HG03060 (cell line): ENCODE results near the gene ANKS6.
"Not testable (repeated sequence)": the region's sequence is repeated elsewhere in the genome, so short reads cannot be mapped to it uniquely, and the experiment has no call there.

Experiments
- ATAC-seq: cut with Tn5 transposase; IDR thresholded peaks from one replicate; pipeline ENCODE4 v1.9.1; 2021; ENCODE audit warnings: low read depth, moderate number of reproducible peaks; ENCODE audit not compliant: unreplicated experiment

The ANKS6 gene

DNA sequence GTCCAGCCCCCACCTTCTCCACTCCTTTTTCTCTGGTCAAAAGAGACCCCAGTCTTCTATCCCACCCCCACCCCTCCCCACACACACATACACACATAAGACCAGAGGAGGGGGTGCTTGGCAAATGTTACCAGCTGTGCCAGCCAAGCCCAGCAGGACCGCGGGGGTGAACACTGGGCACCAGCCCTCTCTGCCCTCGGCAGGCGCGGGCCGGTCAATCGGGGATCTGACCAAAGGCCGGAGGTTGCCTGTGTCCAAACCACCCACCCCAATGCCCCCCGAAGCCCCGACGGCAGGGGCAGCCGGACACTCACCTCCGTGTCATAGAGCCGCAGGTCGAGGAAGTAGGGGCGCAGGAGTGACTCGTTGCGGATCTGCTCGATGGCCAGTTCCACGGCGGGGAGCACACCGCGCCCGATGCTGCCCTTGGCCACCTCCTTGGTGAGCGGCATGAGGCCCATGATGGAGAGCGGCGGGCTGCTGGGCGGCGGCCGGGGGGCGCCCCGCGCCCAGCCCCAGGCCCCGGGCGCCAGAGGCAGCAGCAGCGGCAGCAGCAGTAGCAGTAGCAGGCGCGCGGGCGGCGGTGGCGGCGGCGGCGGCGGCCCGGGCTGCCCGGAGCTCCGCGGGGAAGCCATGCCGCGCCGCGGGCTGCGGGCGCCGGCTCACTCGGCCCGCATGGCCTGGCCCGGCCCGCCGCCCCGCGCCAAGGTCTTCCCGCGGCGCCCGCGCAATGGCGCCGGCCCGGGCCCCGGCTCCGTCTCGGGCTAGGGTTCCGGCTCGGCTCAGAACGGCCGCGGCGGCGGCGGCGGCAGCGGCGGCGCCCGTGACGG, 88.0 kb downstream of the ANKS6 start:
- no peak for ATAC-seq

DNA sequence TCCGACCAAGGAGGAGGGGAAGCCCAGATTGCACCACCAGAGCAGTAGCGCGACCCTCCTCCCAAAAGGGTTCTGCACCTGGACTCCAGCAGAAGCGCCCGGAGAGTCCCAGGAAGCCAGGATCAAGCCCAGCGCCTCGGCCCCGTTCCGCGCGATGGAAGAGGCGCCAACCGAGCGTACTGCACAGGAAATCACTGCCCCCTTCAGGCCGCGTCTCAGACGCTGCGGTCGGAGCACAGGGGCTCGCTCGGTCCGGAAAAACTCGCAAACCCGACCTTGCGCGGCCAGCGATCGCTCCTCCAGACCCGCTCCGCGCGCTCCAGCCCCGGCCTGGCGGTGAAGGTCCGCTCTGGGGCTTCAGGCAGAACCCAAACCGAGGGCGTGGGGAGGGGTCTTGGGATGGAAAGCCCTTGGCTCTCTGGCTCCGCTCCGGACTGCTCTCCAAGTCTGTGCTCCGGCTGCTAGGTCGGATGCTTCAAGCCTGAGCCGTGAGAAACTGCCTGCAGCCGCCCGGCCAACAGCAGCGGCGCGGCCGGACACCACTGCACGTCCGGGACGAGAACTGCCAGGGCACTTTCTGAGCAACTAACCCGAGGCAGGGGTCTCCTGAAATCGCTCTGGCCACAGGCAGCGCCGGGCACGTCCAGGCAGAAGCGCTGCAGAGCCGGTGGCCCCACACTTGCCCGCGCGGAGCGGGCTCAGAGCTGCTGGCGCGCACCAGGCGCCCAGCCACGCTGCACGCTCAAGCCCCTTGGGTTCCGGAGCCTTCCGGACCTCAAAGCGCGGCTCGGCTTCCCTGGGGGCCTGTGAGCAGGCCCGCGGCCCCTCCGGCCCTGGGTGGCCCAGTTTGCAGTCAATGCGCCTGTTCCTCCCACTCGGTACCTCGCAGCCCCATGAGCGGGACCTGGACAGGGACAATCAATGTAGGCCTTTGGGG, 88.9 kb downstream of the ANKS6 start:
- no peak for ATAC-seq

DNA sequence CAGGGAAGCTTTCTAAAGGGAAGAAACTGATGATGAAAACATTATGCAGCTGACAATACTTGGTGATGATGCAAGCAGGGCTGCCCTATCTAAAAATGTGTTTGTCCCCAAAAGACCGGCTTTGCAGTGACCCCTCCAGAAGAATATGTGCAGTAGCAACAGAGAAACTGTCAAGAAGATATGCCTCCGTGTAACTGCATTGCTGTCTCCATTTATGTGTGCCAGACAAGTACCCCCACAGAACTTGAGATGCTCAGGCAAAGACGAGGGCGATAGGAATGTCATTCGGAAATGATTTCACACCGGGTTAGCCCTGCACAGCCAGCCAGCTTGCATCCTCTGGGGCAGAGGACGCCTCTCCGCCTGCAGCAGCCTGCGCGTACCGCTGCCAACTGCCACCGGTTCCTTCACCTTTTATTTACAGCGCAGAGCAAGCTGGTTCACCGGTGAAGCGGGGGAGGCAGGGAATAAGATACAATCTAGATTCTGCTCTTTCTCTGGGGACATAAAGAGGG, 89.6 kb downstream of the ANKS6 start:
- ATAC-seq: no peak

DNA sequence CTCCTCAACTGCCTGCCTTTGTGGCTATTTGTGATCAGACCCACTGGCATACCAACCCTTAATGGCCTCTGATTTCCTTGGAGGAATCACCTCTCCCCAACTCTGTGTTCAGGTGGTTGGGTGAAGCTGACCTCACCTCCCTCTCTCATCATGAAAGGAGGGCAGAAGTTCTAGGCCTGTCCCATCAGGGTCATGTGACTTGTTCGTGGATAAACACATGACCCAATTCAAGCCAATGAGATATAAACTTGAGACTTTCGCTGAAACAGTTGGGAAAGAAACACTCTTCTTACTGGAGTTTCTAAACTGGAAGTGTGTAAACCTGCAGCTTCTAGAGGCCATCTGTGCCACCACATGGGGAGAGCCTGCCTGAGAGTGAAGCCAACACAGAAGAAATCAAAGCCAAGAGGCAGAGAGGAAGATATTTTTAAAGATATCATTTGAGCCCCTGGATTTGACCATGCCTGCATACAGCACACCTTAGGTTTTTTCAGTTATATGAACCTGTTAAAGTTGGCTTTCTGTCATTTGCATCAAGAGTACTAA, 93.4 kb downstream of the ANKS6 start:
- no peak for ATAC-seq

DNA sequence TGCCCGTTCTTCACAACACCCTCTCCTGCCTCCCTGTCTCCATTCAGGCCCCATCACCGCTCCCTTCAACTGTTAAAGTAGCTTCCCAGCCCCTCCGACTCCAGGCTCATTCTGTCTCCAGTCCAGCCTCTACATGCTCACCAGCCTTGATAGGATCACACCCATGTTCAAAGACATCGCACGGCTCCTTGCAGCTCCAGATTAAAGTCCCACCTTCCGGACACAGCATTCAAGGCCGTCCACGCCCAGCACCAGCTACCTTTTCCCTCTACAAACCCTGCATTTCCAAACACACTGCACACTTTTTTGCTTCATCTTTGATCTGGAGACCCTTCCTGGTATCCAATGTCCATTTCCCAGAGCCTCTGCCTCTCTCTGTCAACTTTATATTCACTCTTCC, 94.0 kb downstream of the ANKS6 start:
- no peak for ATAC-seq

DNA sequence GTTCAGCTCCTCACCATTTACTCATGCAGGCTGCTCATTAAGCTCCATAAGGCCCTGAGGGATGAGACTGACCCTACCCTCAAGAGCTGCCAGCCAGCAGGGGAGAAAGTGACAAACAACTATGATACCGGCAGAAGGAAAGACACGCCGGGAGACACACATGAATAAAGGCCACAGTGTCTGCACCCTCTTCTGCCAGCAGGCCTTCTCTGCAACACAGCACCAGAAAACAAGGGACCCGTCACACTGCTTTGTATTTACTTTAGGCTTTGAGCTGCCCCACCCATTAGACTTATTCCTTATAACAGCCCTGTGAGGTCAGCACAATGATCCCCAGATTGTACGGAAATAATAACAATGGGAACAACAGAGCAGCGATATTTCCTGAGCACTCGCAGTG, 94.8 kb downstream of the ANKS6 start:
- no peak for ATAC-seq

DNA sequence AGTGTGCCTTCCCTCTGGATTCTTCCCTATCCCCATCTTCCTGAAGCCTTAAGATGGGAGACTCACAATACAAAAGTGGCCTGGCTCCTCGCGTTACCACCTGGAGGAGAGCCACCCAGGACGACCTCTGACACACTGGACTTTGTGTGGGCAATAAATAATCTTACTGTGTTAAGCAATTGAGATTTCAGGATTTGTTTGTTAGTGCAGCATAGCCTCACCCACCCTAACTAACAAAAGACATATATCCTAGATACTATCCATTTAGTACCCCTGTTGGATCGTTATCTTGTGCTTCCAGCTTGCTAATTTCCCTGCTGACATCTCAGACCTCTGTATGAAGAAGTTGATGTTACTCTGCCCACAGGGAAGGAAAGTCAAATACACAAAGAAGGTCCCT, 95.6 kb downstream of the ANKS6 start:
- ATAC-seq: no peak

DNA sequence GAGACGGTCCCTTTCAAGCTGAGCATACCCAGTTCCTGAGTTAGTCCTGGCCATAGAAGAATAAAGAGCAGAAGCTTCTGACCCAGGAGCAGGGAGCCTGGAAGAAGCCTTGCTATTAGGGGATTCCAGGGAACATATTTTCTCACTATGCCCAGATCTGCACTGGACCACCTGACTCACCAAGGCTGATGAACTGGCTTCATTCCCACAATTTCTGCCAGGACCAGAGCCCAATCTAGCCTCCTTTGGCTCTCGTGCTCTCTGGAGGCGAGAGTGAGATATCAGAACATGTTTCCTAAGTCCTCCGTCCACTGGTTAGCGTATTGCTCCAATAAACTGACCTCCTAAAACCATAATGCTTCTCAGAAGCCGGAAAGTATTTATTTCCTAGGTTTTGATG, 97.5 kb downstream of the ANKS6 start:
- ATAC-seq: no peak

DNA sequence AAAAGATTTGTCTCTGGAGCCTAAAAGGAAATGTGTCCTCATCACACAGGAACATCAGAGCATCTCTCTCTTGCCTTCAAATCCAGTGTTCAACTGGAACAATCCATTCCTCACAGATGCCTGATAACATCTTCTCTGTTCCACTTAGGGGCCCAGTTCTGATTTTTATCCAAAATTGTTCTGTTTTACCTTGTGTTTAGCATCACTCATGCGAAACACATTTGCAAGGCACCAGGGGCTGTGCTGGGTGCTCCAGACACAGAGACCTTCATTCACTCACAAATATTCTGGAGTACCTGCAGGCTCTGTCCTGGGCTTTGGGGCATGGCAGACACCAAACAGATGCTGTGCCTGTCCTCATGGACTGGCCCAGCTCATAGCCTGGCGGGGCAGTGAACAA, 101.4 kb downstream of the ANKS6 start:
- no peak for ATAC-seq

DNA sequence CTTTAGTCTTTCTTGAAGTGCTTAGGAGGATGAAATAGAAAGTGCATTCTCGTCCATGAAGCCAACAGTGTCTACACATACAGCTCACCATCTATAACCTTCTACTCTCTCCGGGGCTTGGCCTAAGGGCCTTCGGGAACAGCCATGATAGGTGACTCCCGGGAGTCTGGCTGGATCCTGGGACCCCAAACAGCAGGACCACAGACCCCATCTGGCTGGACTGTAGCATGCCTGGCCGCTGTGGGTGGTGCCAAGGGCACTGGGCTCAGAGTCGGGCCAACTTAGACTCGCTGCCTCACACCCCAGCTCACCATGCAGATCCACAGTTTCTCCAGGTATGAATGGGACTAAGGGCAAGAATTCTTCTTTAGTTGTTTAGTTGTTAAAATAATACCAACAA, 104.0 kb downstream of the ANKS6 start:
- no peak for ATAC-seq

DNA sequence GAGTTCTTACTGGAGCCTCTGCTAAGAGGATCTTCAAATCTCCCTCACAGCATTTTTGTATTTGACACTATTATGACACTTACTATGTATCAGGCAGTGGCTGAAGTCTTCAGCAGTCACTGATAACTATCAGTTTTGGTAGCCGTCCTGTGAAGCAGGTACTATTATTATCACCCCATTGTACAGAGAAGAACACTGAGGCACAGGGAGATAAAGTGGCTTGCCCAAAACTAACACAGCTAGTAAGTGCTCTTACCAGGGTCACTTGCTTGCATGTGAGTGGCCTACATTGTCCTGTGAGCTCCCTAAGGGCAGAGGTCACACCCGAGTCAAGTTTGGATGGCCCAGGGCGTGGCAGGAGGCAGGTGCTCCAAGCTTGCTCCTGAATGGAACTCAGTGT, 104.5 kb downstream of the ANKS6 start:
- no peak for ATAC-seq

DNA sequence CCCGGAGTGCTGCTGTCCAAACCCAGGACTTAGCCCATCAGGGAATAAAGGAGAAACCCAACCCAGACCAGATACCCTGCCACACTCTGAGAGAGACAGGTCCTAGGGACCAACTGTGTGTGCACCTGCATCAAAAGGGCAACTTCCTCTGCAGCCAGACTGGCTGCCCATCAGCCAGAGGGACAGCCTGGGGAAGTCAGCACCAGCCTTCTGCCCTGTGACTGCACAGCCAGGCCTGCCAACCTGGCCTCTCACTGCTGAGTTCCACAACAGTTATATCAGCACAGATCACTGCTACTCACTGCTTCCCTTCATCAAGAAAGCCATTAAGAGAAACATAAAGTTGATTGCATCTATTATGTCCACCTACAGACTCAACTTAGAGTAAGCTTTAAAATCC, 105.7 kb downstream of the ANKS6 start:
- ATAC-seq: no peak

DNA sequence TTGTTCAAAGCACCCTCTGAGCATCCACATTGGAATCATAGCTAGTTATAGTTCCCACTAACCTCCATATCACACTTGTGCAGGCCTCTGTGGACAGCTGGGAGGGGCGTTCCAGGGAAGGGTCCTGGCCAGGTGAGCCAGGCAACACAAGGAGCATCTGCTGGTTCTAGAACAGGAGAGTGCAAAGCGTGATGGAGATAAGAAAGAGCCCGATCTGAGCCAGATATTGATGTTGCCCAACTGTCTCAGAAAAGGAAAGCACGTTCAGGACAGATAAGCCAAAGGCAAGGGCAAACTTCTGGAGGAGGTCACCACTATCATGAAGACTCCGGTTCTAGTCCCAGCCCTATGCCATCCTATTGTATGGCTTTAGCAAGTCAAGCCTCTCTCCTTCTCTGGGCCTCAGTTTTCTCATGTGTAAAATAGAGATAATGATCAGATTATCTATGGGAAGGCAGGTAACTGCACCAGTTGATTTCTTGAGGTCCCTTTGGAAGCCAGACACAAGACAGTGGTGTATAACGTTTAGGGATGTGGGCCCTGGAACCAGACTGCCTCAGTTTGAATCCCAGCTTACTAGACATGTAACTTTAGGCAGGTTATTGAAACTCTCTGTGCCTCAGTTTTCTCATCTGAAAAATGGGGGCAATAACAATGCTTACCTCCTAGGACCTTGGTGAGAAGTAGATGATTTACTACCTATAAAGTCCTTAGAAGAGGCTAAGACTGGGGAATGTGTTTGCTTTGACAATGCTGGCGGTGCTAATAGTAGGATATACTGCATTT, 107.5 kb downstream of the ANKS6 start:
- no peak for ATAC-seq

DNA sequence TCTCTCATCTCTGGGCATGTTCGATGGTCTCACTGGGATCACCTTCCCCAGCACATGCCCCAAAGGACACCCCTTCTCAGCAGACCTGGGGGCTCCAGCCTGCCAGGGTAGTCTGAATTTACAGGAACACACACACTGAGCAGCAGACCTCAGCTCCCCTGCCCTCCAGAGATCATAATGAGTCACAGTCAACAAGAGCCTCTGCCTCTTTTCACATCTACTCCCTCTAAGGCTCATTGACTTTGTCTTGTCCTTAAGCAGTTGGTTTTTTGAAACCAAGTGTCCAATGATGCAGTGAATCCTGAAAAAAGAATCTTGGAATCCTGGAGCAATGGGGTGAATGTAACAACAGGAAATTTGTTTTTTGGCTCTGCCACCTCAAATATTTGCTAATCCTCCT, 108.4 kb downstream of the ANKS6 start:
- no peak for ATAC-seq

DNA sequence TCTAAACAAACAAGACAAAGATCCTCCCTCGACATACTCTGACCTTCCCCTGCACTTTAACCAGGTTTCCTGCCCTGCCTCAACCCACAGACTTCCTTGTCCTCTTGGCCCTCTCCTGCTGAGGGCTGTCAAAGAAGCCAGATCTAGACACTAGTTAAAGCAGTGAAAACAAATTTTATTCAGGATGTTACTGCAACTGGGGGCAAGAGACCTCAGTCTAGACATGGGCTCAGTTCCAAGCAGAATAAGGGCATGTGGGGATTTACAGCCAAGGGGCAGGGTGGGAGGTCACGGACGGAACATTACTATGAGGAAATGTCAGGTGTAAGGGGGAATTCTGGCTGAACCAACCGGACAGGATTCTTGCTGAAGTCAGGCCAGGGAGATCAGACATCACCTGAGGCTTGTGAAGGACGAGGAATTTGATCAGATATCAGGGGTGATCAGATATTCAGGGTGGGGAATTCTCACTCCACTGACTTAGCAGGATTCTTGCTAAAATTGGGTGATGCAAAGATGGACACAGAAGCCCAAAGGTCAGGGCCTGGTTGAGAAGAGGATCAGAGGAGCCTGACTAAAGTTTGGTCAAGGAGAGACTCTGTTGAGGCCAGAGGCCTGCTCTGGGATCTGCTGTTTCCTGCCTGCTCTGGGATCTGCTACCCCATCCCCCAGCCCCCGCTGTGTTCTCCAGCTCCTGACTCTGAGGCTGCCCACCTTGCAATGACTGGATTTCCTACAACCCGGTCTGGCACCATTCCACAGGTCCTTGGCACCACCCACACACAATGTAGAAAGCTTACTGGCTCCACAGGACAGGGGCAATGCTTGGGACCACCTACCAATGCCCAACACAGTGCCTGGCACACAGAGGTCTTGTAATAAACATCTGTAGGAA, 109.1 kb downstream of the ANKS6 start:
- no peak for ATAC-seq

DNA sequence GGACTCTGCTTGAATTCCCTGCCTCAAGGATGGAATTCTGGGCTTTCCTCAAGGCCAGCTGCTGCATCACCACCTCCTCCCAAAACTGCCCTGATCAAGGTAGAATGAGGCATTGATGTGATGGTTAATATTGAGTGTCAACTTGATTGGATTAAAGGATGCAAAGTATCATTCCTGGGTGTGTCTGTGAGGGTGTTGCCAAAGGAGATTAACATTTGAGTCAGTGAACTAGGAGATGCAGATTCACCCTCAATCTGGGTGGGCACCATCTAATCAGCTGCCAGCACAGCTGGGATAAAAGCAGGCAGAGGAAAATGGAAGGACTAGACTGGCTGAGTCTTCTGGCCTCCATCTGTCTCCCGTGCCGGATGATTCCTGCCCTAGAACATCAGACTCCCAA, 111.5 kb downstream of the ANKS6 start:
- ATAC-seq: not testable (repeated sequence)
